HG02884 (cell line): ENCODE results near the gene ADARB2.
"Not testable (repeated sequence)": the region's sequence is repeated elsewhere in the genome, so short reads cannot be mapped to it uniquely, and the experiment has no call there.

Experiments used
- ATAC-seq: cut with Tn5 transposase; IDR thresholded peaks from one replicate; pipeline ENCODE4 v1.9.1; 2021; ENCODE audit warnings: mild to moderate bottlenecking, moderate library complexity; ENCODE audit not compliant: unreplicated experiment

Gene ADARB2

GRCh38 chr10:1402816-1403507, 334.4 kb downstream of the ADARB2 start:
- no peak for ATAC-seq

DNA sequence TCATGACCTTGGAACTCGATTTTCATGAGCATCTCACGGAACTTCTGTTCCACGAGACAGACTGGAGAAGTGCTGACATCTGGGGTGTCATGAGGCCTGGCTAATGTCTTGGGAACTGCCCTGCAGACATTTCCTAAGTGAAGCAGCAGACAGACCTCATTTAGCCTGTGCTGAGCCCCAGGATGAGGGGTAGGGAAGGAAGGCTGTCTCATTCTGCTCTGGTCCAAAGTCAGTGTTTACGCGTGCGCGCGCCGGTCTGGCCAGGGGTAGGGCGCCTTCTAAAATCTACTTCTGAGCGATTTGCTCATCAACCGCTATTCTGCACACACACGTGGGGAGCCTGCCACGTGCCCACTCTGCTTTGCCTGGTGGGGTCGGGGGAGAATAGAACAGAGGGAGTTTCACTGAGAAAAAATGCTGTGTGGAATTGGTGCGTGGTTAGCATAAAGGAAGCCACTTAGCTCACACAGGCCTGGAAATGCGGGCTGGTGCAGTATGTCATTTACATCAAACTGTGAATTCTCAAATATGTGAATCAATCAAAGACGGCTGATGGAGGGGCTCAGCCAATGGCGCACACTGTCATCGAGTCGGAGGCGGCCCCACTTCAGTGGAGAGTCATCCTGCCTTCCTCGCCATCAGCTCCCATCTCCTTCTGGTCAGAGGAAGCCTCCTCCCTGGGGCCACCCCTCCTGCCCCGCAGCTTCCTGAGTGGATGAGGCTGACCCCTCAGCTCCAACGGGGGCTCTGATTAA, 335.1 kb downstream of the ADARB2 start:
- ATAC-seq = no peak

- ATAC-seq = no peak
Measured at GRCh38 chr10:1401071-1401965, 336.0 kb downstream of the ADARB2 start.

DNA sequence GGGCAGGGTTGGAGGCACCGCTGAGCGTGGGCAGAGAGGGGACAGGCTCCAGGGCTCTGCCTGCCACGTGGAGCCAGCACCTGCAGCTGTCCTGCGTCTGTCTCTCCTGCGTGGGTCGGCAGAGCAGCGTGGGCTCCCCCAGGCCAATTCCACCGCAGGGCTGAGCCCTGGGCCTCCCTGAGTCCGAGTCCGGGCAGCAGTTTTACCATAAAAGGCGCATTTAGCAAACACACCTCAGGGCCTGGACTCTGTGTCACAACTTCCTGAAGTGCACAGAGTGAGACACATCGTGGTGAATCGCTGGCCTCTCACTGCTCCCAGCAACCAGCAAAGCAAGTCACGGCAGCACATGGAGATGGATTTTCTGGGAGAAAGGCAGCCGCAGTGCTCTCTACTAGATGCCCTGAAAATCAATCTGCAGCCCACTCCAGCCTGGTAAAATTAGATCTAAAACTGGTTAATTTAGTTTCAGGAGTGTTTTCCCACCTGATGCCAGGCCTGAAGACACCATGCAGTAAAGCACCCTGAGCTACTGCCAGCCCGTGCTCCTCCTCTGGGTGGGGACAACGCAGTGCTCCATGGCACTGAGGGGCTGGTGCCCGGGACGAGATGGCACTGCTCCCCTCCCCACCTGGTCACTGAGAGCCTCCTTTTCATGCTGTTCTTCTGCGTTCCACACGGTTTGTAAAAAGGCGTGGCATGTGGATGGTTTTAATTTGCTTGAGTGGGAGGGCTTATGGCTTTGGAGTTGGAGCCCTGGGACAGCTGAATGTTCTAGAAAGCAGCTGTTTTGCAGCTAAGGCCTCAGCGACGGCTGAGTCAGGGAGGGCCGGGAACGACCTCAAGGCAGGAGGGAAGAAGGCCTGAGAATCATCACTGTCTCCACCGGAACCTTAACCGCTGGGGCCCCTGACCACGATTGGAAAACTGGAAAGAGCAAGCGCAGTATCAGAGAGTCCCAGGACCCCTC, 336.9 kb downstream of the ADARB2 start:
- ATAC-seq = no peak

DNA sequence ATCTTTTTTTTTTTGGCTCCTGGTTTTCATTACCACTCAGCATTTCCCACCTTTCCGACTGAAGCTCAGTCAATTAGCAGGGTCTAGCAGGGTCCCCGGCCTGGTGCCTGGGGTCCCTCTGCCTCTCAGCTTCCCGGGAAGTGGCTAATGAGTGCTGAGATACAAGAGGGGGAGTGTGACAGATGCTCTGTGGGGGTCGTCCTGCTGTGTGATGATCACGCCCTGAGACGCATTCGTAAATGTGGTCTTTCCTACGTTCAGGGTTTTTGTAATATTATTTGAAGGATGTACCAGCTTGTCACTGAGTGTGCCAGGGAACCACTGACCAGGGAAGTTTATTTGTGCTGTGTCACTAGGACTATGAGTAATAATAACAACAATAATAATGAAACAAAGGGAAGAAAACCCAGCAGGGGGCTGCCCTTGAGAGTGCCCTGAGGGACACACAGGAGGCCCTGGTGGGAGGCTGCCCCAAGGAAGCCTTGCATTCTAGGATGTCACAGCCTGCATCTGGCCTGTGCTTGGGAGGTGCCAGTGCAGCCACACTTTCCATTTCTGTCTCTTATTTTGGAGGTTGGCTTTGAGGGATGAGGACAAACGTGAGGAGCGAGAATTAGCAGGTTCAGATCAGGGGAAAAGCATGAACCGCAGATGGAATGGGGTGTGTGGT, 337.8 kb downstream of the ADARB2 start:
- ATAC-seq = no peak

DNA sequence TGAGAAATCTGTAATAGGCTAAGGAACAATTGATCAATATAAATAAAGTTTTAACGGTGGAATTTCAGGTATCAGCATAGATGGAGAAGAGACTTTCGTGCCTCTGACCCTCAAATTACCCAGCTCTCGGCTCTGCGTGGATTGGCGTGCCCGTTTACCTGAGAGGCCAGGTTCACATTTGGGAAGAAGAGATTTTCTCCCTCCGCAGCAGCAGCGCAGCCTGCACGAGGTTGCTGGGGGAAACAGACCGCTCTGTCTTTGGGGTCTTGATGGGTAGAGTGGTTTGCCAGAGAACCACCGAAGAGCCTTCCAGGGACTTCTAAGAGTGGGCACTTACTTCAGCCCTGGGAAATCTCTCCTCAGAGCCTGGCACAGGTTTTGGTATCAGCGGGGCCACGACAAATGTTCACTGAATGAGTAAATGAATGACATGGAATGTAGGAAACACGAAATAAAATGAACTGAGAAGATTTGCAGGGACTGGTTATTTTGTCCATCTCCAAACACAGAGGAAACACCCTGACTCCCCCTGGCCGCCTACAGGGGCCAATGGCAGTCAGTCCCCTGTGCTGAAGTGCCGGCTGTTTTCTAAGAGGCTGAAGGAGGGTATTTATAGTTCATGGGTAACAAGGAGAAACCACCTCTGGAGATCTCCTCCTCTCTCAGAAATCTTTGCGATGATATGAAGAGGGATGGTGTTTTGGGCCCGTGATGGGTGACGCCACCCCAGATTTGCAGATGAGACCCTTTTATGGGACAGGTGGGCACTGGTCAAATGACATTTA, 338.5 kb downstream of the ADARB2 start:
- ATAC-seq = no peak

DNA sequence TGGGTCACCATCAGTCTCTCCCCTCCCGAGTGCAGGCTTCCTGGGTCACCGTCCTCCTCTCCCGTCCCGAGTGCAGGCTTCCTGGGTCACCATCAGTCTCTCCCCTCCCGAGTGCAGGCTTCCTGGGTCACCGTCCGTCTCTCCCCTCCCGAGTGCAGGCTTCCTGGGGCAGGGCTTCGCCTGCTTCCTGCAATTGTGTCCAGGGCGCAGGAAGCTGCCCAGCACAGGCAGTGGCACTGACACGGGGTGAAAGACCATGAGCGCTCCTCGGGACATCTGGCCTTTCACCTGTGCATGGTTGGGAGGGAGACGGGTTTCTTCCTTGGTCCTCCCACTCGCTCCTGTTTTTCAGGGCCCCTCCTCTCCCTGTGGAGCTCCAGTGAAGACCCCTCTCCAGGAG, 339.2 kb downstream of the ADARB2 start:
- ATAC-seq = not testable (repeated sequence)

GRCh38 chr10:1396297-1396635, 341.1 kb downstream of the ADARB2 start:
- ATAC-seq = no peak

- no peak for ATAC-seq
Measured at GRCh38 chr10:1395481-1396296, 341.6 kb downstream of the ADARB2 start.

GRCh38 chr10:1395025-1395480, 342.3 kb downstream of the ADARB2 start:
- ATAC-seq = no peak

DNA sequence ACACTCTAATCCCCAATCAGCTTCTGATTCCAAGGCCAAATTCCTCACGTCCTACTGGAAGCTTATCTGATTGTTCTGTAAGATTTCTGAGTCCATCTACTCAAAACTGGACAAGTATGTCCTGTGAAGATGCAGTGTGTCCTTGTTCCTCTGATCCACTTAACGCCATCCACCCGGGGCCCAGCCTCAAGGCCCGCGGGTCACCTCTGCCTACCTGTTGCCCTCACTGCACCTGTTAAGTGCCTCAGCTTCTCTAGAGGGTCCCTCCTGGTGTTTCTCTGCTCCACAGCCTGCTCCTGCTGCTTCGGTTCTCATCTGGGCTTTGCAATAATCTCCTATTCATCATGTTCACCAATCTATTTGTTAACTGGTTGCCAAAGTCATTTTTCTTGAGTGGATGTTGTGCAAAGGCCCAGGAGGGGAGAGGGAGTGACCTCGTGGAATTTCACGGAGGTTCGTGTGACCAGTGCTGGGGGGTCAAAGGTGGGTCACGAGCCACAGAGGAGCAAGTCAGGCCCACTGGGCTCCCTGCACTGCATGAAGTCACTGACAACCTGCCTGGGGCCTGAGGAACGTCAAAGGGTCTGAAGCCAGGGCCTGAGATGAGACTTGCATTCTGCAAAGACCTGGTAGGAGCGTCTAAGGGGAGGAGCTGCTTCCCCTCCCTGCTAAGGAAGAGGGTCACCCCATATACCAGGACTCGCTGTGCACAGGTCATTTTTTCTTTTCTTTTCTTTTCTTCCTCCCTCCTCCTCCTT, 343.0 kb downstream of the ADARB2 start:
- ATAC-seq = no peak

GRCh38 chr10:1393481-1393880, 343.8 kb downstream of the ADARB2 start:
- ATAC-seq = no peak

DNA sequence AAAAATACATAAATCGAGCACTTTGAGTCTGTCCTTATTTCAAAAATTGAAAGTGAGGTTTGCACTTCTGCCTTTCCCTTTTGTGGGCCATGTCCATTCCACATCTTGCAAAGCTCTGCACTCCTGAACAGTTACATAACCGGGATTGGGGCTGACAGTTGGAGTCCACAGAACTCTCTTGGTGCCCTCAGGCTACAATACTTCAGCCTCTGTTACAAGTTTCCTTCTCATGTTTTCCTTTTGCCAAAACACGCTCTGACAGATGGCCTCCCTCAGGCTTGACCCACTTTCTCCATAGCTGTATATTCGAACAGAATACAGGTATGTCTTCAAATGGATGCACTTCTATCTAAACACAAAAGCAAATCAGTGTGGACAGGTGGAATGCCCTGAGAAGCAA, 345.2 kb downstream of the ADARB2 start:
- ATAC-seq = no peak

- no peak for ATAC-seq
Measured at GRCh38 chr10:1390200-1390599, 347.1 kb downstream of the ADARB2 start.

DNA sequence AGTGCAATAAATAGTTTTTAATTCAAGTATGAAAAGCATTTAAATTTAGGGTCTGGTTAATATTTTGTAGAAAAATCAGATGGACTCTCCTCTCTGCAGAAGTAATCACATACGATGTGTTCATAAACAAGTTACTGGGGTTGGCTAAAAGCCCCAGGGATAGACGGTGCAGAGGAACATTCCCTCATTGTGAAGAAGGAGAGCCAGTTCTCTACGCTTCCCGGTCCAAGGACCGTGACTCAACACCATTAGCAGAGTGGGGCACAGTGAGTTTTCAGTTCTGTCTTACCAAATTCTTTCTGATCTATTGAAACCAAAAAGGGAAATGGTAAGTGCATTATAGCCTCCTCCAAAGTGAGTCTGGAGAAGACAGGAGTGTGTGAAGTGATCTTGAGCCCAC, 353.3 kb downstream of the ADARB2 start:
- ATAC-seq = no peak

DNA sequence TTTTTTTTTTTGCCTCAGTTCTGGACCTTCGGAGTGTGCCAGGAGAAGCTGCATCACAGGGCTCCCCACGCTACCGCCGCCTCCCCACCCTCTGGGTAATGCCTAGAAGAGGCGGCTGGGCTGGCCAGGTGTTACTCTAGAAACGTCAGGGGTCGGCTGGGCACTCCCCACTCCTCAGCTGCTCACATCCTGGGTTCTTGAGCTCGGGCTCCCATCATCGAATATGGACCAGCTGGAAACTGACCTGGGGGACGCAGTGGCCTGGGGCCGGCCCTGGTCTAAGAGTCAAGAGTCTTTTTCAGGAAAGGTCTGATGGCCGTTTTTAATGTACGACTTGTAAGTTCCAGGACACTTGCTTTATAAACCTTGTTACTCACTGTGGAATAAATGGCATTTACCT, 354.6 kb downstream of the ADARB2 start:
- no peak for ATAC-seq

DNA sequence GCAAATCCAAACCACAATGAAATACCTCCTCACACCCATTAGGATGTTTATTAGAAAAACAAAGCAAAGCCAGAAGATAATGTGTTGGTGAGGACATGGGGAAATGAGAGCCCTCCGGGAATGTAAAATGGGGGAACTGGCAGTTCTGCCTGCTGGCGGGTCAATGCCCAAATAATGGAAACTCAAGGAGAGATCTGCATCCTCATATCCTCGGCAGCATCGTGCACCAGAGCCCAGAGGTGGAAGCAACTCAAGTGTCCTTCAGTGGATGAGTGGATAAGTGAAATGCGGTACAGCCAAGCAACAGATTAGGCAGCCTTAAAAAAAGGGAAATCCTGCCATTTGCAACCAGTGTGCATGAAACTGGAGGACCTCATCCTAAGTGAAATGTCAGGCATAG, 356.0 kb downstream of the ADARB2 start:
- no peak for ATAC-seq
